Adrenal gland (tissue), 5 donors: ENCODE results near the gene CALM3.

Experiments used
- CTCF ChIP-seq, 6 experiments: fragments of 450-650 bp in 4 of 6; fragments of 200-600 bp in 2 of 6; sonication (generic) in 1 of 6; IDR thresholded peaks; 1 replicate in 5 of 6; 2 replicates in 1 of 6; pipeline versions ENCODE4 v1.5.1 to v1.8.0; 2016 to 2021; ENCODE audit warnings: antibody characterized with exemption in 6 of 6, mild to moderate bottlenecking in 2 of 6, moderate library complexity in 1 of 6
- POLR2A ChIP-seq, 2 donors: fragments of 450-650 bp; IDR thresholded peaks; one replicate each; pipeline ENCODE4 v1.6.1; 2017; ENCODE audit warnings: antibody characterized with exemption in 2 of 2, mild to moderate bottlenecking in 2 of 2, moderate library complexity in 1 of 2
- donor health status: DM: no; HTN: no; CAD: no.

DNA sequence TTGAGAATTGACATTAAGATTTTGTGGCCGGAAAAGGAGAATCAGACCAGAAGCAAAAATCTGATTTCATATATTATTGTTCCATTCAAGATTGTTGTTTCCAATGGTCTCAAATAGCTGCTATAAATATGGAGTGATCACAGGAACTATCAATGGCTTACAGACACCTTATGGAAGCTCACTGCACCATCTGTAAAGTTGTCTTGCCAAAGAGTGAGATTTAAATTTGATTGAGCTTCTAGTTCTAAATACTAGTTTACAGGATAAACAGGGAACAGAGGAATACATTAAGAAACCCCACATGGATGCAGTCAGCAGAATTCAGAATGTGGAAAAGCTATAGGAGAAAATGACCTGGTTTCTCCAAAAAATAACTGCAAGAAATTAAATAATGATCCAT lies 47.0 kb upstream of the CALM3 start:
- TF ChIP-seq CTCF (IDR thresholded peaks at IDR 0.05) (no peak), POLR2A (IDR thresholded peaks at IDR 0.05) (no peak)
